ENCODE measurements around the gene CPLANE2. TPM values are rescaled to one million over a fixed set of nuclear protein-coding genes. Genes with fewer than 3 reads are reported as not detected.
A peak's percentile ranks its signal among the peaks of the same experiment; 100 is the strongest.

Gene CPLANE2
- total RNA-seq, 1 donor from 2014 or later, result 12.3 TPM

DNA sequence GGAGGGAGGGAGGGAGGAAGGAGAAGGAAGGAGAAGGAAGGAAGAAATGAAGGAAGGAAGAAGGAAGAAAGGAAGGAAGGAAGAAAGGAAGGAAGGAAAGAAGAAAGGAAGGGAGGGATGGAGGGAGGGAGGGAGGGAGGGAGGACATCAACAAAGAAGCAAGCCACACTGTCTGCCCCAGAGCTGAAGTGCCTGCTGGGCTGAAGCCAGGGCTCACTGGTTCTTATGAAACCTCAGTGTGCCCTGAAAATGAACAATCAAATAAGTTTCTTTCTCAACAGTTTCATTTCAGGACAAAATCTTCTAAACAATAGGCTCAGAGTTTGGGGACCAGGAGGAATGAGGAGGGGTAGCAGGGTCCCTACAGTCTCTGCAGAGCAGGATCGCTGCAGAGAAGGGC, 45.7 kb downstream of the CPLANE2 start:
- no peak for DNase-seq (ENCODE audit: low spot score)
- H3K36me3 Mint-ChIP-seq (ENCODE audit: low read depth), result no peaks in the 10 kb centered on the region
- H3K27ac Mint-ChIP-seq (ENCODE audit: unreplicated experiment), result no peak overlapping the region
- no peaks in the 10 kb centered on the region for H3K9me3 Mint-ChIP-seq (ENCODE audit: low read depth)
- H3K4me3 Mint-ChIP-seq (ENCODE audit: unreplicated experiment), result no peak overlapping the region
- TF ChIP-seq, protein P1, sequence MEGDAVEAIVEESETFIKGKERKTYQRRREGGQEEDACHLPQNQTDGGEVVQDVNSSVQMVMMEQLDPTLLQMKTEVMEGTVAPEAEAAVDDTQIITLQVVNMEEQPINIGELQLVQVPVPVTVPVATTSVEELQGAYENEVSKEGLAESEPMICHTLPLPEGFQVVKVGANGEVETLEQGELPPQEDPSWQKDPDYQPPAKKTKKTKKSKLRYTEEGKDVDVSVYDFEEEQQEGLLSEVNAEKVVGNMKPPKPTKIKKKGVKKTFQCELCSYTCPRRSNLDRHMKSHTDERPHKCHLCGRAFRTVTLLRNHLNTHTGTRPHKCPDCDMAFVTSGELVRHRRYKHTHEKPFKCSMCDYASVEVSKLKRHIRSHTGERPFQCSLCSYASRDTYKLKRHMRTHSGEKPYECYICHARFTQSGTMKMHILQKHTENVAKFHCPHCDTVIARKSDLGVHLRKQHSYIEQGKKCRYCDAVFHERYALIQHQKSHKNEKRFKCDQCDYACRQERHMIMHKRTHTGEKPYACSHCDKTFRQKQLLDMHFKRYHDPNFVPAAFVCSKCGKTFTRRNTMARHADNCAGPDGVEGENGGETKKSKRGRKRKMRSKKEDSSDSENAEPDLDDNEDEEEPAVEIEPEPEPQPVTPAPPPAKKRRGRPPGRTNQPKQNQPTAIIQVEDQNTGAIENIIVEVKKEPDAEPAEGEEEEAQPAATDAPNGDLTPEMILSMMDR (IDR thresholded peaks at IDR 0.05), result no peak
- H3K27me3 Mint-ChIP-seq (ENCODE audit: low read depth), result no peaks in the 10 kb centered on the region
- H3K4me1 Mint-ChIP-seq (ENCODE audit: low read depth), result peaks cover 35% of the 10 kb centered on the region

DNA sequence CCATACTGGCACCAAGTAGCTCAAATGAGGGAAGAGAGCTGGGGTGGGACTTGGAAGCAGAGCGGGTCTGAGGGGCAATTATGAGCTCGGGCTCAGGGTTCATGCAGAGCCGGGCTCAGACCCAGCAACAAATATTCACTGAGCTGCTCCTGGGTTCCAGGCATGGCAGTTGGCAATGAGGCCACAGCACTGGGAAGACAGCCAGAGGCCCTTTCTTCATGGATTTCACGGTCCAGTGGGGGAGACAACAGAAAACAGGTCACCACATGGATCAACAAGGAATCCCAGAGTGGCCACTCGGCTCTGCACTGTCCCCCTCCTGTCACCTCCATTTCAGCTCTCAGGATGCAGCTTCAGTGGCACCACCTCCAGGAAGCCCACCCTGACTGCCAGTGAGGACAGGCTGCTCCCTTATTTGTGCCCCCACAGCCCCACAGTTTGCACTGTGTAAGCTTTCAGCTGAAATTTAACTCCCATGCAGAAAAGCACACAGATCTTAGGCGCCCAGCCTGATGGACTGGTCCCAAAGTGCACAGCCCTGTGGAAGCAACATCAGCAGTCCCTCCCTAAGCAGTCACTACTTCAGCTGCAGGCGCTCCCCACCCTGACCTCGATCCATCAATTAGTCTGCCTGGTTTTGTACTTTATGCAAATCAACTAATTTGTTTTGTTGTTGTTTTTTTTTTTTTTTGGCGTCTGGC, 46.9 kb downstream of the CPLANE2 start:
- Mint-ChIP-seq H3K4me1 (ENCODE audit: low read depth) (peaks cover 35% of the 10 kb centered on the region), H3K4me3 (ENCODE audit: unreplicated experiment) (no peak overlapping the region), H3K36me3 (ENCODE audit: low read depth) (no peaks in the 10 kb centered on the region), H3K27me3 (ENCODE audit: low read depth) (no peaks in the 10 kb centered on the region), H3K27ac (ENCODE audit: unreplicated experiment) (no peak overlapping the region), H3K9me3 (ENCODE audit: low read depth) (no peaks in the 10 kb centered on the region)
- TF ChIP-seq, protein P1 (IDR thresholded peaks at IDR 0.05), result no peak
- no peak for DNase-seq (ENCODE audit: low spot score)

DNA sequence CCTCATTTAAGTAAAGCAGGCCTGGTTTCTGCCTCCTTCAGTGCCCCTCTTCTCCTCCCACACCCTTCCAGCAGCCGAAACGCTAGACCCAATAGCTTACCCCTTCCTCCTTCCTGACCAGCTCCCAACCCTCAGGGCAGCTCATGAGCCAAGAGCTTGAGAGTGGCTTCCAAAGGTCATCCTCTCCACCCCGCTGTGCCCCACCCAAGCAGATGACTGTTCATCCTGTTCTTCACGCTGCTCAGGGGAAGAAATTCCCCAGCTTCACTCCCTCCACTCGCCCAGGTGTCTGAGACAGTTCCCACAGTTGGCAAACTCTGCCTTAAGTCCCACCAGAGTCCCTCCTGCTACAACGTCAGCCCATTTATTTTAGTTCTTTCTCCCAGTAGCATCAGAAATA, 48.0 kb downstream of the CPLANE2 start:
- H3K4me1 Mint-ChIP-seq (ENCODE audit: low read depth), result peaks cover 35% of the 10 kb centered on the region
- no peaks in the 10 kb centered on the region for H3K36me3 Mint-ChIP-seq (ENCODE audit: low read depth)
- H3K27me3 Mint-ChIP-seq (ENCODE audit: low read depth), result no peaks in the 10 kb centered on the region
- TF ChIP-seq, protein P1 (IDR thresholded peaks at IDR 0.05), result no peak
- H3K4me3 Mint-ChIP-seq (ENCODE audit: unreplicated experiment), result no peak overlapping the region
- H3K27ac Mint-ChIP-seq (ENCODE audit: unreplicated experiment), result no peak overlapping the region
- no peaks in the 10 kb centered on the region for H3K9me3 Mint-ChIP-seq (ENCODE audit: low read depth)
- no peak for DNase-seq (ENCODE audit: low spot score)

DNA sequence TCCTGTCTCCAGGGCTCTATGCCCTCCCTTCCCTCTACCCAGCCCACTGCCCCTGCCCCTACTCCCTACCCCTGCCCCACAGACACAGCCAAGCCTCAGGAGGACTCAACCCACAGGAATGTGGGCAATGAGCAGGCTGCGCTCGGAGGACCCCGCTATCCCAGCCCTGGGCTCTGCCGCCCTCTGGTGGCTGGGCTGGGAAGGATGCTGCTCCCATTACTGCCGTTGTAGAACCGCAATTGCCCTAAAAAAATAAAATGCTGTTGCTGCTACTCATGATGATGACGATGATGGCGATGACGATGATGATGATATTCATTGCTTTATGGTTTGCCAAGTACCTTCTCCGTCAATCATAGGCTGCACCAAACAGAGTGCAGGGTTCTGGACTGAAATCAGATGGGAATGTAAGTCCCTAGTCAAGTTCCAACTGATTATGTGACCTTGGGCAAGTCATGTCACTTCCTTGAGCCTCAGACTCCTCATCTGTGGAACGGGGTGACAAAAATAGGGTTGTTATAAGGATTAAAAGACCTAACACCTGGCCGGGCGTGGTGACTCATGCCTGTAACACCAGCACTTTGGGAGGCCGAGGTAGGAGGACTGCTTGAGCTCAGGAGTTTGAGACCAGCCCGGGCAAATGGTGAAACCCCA, 49.1 kb downstream of the CPLANE2 start:
- TF ChIP-seq, protein P1 (IDR thresholded peaks at IDR 0.05), result peak; percentile 100
- DNase-seq (ENCODE audit: low spot score), result no peak
- Mint-ChIP-seq H3K27me3 (ENCODE audit: low read depth) (no peaks in the 10 kb centered on the region), H3K36me3 (ENCODE audit: low read depth) (no peaks in the 10 kb centered on the region), H3K9me3 (ENCODE audit: low read depth) (no peaks in the 10 kb centered on the region), H3K4me1 (ENCODE audit: low read depth) (peaks cover 35% of the 10 kb centered on the region), H3K27ac (ENCODE audit: unreplicated experiment) (no peak overlapping the region), H3K4me3 (ENCODE audit: unreplicated experiment) (no peak overlapping the region)

DNA sequence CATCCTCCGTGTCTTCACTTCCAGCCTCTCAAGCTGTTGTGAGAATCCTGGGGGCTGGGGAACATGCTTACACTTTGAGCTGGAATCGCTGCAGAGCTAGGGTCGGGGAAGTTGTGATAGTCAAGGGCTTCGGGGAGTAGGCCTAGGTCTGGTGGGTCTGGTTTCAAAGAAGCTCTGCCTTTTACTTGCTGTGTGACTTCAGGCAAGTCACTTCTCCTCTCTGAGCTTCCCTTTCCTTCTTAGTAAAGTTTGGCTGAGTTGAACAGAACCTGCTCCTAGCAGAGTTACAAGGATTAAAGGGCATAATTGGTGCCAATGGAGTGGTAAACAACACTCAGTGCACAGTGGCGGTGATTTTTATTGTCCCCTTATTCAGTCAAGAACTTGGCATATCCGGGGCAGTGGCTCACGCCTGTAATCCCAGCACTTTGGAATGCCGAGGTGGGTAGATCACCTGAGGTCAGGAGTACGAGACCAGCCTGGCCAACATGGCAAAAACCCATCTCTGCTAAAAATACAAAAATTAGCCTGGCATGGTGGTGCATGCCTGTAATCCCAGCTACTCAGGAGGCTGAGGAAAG, 50.2 kb downstream of the CPLANE2 start:
- Mint-ChIP-seq H3K36me3 (ENCODE audit: low read depth) (no peaks in the 10 kb centered on the region), H3K4me1 (ENCODE audit: low read depth) (peaks cover 40% of the 10 kb centered on the region), H3K9me3 (ENCODE audit: low read depth) (no peaks in the 10 kb centered on the region), H3K4me3 (ENCODE audit: unreplicated experiment) (no peak overlapping the region), H3K27me3 (ENCODE audit: low read depth) (no peaks in the 10 kb centered on the region), H3K27ac (ENCODE audit: unreplicated experiment) (no peak overlapping the region)
- TF ChIP-seq, protein P1 (IDR thresholded peaks at IDR 0.05), result no peak
- no peak for DNase-seq (ENCODE audit: low spot score)

Data from chondrocyte (in vitro differentiated cells).